ENCODE measurements around the gene TRAPPC3.

GRCh38 chr1:36094621-36095061, 54.6 kb downstream of the TRAPPC3 start:
- TF ChIP-seq EZH2 (IDR thresholded peaks at IDR 0.05; ENCODE audit: borderline replicate concordance, low read length) (no peak), CTCF (conservative IDR thresholded peaks at IDR 0.05 in 1 of 2, IDR thresholded peaks at IDR 0.05 in 1 of 2; ENCODE audit: extremely low read depth in 1 of 2, insufficient read depth in 1 of 2, low read depth in 1 of 2, low read length in 2 of 2) (no peak)
